LHCN-M2 (cell line): Measurements from ENCODE around the gene SLF2. TPM values are rescaled to one million over a fixed set of nuclear protein-coding genes. Genes with fewer than 3 reads are reported as not detected.
"Not testable (repeated sequence)": the region's sequence is repeated elsewhere in the genome, so short reads cannot be mapped to it uniquely, and the experiment has no call there.

Experiments
- DNase-seq: peaks from one replicate; pipeline ENCODE4 v3.0.0-alpha.2; 2012; ENCODE audit warnings: low read depth
- total RNA-seq: library from RNA; depleted of rRNA; stranded (reverse); fragments of >200 nt; gene quantifications from 2 replicates; pipeline ENCODE4 v1.2.3, GENCODE V29; 2014

SLF2 gene
- total RNA-seq, 1 experiment from 2014 or later: 120 TPM

DNA sequence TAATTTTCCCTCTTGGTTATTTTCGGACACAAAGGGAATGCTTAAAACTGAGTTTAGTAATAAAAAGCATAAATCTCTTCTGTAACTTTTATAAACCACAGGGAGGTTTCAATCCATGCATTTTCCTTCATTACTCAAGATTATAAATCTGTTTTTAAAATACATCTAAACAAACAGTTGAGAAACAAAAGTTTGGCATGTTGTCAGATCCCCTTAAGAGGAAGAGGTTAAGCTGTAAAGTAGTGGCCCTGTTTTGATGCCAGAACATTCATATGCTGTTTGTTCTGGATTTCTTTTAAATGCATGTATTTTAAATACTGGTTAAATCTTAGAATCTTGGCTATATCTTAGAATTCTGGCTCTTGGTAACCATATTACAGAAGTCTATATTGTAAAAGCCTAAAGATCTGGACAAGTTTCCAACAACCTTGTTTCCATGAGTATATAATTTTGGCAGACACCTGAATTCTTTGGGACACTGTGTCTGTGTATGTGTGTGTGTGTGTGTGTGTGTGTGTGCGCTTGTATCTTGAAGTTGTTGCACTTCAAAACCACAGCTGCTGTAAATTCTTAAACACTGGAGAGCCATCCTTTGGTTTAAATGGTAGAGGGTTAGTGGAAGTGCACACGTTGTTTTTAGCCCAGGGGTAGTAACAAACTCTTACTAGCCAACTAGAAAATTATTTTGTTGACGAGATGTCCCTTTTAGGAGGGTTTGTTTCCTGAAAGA is 49.8 kb downstream of the SLF2 start:
- no peak for DNase-seq

DNA sequence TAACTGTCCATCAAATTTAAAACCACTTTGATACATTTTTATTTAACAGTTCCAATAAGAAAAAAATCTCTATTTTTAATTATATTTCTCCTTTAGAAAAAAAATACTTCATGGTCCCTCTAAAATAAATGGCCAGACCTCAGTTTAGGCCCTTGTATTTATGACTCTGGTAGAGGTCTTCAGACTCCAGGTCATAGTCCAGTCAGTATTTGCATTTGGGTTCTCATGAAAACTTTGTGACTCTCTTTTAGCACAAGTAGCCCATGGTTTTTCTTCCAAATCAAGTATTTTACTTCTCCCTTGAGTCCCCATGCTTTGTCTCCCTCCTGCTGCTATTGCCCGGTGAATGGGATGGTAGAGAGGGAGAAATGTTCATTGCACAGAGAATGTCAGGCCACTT is 51.1 kb downstream of the SLF2 start:
- DNase-seq: no peak

DNA sequence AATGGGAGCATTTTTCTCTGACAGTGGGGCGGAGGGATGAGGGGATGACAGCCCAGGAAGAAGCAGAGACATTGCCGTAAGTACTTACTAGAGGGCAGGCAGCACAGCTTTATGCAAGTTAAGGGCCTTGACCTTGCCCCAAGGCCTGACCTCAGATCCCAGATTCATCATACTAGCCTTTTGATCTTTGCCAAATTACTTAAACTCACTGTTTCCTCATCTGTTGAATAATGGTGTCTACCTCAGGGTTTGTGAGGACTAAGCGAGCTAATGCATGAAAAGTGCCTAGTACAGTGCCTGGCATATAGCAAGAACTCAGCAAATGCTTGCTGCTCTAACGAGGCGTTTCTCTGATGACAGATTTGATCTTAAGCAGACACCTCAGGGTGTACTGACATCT is 53.1 kb downstream of the SLF2 start:
- no peak for DNase-seq

DNA sequence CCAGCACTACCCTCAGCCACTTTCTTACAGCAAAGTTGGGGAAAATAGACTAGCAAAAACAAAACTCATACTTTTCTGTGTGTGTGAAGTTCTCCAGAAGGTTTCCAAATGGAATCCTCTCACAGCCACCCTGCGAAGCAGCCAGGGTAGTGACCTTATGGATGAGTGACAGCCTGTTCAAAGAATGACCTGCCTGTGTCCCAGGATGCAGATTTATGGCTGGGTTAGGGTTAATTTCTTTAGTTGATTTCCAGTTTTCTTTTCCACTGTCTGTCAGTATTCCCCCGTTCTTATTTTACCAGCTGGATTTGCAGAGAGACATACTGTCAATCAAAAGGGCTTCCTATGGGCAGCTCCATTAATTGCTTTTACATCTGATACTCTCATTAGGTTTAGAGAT is 54.1 kb downstream of the SLF2 start:
- DNase-seq: no peak

DNA sequence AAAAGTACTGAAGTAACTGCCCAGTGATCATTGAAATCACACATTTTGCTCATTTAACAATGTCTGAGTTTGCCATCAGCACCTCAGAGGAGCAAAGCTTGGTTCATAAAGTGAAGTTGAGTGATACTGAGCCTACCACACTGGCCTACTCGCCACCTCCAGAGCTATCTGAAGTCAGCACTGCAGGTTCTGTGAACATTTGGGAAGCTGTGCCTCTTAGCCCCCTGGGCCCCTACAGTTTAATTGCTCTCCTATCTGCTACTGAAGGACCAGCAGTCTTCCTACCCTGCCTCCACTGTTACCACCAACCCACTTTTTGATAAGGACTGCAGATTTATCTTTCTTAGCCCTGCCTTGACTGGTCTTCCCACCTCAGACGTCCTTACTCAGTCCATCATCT is 54.6 kb downstream of the SLF2 start:
- DNase-seq: no peak

DNA sequence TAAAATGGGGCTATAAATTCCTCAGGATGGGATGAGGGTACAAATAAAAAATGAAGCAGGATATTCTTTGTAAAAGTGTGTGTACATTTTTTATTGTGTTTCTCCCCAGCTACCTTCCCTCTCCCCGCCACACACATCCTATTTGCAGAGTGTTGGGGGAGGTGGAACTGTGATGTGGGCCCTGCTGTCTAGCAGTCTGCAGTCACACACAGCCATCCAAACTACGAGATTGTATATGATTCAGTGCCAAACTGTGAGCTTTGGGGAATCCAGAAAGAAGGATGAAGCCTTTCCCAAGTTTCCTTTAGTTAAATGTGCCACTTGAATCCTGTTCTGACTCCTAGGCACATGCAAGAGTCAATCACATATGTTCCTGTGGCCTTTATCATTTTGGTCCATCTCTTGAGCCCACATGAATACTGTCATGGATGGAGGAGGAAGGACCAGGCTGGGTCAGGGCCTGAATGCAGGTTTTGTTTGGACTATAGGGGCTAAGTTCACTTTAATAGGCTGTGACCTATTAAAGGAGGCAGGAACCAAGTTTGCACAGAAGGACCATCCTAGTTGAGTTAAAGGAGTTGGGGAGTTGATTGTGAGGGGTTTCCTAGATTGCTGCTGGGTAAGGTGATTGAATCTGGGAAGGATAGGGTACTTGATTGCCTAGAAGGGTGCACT is 55.4 kb downstream of the SLF2 start:
- DNase-seq: no peak

DNA sequence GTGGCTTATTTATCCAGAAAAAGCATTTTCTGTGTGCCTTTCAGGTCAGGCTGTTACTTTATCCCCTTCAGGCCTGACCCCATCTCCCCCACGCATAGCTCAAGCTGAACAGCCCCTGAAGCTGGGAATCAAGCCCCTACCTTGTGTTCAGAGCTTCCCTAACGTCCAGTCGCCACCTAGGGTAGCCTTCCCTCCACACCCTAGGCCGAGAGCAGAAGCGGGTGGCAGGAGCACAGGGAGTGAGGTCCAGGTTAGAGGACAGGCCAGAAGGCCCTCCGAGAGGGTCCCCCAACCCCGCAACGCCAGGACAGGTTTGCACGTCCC is 56.1 kb downstream of the SLF2 start:
- DNase-seq: no peak

DNA sequence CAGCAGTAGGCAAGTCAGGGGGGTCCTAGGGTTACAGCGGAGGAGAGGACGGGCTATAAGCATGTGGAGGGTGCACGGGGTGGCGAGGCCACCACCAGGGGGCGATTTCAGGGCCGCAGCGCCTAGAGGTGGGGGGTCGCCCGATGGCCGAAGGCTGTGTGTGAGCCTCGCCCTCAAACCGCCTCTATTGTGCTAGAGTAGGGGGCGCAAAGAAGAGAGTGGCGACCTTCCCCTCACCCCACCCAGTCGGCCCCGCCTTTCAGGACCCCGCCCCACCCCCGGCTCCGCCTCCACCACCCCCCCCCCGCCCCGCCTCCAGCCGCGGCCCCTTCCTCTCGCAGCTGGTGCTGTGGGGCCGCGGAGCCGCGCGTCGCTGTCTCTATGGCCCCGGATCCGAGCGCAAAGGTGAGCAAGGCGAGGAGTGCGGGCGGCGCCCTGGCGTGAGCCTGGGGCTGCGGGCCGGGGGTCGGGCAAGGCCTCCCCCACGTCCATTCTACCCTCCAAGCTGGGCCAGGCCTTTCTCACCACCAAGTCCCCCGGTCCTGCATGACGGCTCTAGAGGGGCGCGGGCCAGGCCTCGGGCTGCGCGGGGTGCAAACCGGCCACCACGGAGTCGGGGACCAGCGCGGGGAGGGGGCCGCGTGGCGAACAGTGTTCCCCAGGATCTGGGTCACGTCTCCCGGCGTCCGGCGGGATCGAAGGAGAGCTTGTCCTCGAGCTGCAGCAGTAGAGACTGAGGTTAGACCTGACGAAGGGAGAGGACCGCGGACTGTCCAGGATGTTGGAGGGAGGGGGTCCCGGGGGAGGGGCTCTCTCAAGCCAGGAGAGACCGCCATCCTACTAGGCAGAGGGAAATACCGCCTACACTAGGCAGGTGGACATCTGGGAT is 56.7 kb downstream of the SLF2 start, which contains the start of gene SEMA4G:
Gene SEMA4G (plus strand): TSS at position 318 of the 889 bp plus-strand sequence. CDS start 3,409 bp downstream, outside the sequence.
- peak; percentile 35 for DNase-seq

DNA sequence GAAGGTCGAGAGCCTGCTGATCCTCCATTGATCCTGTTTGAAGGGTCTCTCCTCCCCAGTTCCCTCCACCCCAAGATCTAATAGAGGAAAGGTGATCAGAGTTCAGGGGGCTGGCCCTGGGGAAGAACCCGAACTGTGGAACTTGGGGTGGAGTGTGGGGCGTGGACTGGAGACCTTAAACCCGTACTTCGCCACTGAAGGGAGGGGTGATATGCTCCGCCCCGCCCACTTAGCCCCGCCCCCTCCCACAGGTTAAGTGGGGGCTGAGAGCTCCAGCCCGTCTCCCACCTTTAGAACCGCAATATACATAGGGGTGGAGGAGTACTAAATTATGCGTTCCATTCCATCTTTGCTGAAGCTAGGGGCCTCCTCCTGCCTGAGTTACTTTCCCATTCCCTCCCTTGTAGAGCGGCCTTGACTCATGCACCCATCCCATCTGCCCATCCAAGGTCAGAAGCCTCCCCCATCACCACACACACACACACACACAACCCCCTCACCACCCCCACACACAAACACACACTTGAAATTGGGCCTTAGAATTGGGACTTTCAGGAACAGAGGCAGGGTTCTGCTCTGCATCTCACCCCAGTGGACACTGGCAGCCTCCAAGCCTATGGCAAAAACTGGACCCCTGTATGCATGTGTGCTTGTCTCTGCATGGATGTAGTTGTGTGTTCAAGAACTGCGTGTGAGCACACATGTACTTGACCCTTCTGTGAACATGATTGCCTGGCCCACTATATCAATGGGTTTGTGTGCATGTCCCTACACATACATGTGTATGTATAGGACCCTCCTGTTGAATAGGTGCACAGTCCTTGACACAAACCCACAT is 57.5 kb downstream of the SLF2 start:
- DNase-seq: no peak

DNA sequence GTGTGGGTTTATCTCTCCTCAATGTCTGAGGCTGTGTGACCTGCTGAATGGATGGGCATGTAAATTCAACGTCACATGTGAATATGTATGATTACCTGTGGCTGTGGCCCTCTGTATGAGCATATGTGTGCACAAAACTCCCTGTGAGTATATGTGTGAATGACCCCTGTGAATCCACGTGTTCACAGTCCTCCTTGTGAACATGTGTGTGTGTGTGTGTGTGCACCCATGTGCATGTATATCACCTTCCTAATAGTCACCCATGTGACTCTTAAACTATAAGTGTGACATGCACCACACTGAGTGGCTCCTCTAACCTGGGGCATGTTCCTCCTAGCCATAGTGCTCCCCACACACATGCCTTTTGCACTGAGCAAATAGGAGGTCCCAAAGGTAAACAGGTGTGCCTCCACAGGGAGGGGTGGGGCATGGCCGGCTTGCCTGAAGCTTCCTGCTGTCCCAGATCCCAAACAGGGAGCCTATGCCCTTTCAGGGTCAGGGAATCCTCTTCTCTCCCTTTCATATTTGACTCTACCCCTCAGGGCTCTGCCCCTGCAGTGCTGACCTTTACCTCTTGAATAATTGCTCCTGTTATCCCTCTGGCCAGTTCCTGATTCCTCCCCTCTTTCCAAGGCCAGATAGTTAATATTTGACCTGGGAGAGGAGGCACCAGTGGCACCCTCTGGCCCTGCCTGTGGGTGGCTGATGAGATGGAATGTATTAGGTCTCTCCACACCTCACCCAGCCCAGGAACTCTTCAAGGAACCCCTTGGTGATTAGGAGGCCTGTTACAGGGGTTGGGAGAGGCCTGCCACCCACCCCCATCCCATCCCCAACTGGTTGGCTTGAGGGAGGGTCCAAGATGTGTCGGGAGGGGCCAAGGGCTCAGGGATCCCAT is 58.4 kb downstream of the SLF2 start:
- DNase-seq: no peak

DNA sequence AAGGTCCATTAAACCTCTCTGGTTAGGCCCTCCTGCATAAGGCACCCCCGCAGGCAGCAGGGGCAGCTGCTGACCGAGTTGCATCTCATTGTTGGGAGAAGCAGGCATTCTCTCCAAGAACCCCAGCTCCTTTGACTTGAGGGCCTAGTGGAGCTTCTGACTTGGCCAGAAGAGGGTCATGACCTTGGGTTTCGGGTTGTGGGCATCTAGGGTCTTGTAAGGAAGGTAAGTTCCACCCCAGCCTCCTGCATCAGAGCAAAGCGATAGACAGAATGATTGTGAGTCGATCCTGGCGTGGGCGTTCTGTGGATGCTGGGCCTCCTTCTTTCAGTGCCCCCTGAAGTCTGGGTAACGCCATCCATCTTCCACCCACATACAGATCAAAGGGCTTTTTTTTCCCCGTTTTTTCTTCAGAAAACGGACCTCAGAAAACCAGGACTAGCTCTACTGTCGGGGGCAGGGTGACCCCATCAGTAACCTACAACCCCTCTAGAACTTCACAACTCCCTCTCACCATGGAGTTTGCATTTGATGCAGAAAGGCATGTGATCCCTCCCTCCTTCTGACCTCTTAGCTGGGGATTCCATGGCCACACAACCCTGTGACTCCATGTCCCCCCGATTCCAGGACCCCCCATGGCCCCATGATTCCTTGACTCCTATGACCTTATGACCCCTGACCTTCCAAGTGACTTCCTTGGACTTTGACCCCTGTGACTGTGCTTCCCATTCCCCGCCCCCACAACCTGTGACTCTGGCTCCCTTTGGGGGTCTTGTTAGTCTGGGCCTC is 59.5 kb downstream of the SLF2 start:
- DNase-seq: no peak

DNA sequence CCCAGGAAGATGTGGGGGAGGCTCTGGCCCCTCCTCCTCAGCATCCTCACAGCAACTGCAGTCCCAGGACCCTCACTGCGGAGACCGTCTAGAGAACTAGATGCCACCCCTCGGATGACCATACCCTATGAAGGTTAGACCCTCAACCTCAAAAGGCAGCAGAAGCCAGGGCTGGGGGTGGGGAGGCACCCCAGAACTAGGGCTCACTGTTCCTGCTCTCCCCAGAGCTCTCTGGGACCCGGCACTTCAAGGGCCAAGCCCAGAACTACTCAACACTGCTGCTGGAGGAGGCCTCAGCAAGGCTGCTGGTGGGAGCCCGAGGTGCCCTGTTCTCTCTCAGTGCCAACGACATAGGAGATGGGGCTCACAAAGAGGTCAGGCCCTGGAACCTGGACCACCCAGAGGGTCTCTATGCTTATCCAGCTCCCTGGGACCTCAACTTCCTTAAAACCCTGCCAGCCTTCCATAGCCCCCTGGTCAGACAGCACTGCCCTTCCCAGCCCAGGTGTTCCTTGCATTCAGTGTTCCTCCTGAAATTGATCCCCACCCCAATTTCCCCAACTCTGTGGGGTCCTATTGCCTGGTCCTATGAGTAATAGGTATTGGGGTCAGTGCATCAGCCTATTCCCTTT is 60.3 kb downstream of the SLF2 start:
- DNase-seq: no peak

DNA sequence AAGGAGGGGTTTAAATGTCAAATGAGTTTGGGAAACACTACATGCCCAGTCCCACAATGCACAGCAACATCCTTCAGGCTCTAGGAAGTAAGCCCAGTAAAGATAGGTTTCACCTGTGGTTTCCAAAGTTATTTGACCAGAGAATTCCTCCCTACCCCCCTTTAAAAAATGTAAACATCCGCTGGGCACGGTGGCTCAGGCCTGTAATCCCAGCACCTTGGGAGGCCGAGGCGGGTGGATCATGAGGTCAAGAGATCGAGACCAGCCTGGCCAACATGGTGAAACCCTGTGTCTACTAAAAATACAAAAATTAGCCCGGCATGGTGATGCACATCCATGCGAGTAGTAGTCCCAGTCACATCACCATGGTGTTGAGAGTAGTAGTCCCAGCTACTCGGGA is 62.6 kb downstream of the SLF2 start:
- not testable (repeated sequence) for DNase-seq

DNA sequence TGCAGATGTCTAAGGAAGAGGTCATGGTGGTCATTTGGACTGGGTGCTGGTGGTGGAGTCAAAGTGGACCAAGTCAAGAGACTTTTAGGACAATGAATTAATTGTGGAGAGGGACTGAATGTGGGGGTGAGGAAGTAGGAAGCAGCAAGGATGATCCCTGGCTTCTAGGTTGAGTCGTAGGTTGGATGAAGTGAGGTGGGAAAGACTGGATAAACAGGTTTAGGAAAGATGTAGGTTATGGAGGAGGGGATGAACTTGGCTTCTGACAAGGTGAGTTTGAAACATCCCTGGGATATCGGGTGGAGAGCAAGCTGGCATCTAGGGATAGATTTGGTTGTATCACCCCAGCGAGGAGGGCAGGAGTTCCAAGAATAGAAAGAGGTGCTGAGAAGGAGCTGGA is 64.1 kb downstream of the SLF2 start:
- DNase-seq: no peak

DNA sequence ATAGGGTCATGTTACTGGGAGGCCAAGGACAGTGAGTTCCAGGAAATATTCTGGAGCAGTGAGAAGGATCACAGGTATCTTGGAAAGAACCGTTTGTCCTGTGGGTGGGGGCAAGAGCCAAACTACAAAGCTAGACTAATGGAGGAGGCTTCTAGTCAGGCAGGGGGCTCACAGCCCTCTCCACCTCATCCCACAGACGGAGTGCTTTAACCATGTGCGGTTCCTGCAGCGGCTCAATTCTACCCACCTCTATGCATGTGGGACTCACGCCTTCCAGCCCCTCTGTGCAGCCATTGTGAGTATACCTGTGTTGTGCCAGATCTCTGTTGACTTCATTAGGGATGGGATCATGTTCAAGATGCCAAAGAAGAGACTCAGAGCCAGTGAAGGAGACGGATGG is 64.7 kb downstream of the SLF2 start:
- DNase-seq: no peak

DNA sequence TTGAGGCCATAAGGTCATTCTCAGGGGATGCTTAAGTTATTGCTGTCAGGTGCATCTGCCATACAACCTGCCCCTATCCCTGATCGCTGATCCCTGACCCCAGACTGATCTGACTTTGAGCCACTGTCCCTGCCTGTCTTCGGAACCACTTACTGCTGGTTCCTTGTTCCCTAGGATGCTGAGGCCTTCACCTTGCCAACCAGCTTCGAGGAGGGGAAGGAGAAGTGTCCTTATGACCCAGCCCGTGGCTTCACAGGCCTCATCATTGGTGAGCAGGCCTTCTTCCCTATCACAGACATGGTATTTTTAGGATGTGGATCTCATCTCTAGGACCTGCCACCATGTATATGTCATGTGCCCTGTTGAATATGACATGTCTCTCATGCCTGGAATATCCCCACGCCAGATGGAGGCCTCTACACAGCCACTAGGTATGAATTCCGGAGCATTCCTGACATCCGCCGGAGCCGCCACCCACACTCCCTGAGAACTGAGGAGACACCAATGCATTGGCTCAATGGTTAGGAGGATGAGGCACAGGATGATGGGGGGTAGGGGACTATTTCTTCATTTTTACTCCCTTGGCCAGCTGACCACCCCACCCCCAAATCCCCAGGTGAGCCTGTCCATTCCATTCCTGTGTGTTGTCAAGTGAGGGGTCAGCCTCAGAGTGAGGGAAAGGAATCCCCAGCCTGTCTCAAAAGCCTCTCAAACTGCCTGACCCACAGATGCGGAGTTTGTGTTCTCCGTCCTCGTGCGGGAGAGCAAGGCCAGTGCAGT is 65.5 kb downstream of the SLF2 start:
- DNase-seq: no peak

DNA sequence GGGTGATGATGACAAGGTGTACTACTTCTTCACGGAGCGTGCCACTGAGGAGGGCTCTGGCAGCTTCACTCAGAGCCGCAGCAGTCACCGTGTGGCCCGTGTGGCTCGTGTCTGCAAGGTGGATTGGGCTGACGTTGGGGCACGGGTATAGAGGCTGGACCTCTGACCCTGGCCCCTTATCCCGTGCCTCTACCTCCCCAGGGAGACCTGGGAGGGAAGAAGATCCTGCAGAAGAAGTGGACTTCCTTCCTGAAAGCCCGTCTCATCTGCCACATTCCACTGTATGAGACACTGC is 66.1 kb downstream of the SLF2 start:
- DNase-seq: no peak

DNA sequence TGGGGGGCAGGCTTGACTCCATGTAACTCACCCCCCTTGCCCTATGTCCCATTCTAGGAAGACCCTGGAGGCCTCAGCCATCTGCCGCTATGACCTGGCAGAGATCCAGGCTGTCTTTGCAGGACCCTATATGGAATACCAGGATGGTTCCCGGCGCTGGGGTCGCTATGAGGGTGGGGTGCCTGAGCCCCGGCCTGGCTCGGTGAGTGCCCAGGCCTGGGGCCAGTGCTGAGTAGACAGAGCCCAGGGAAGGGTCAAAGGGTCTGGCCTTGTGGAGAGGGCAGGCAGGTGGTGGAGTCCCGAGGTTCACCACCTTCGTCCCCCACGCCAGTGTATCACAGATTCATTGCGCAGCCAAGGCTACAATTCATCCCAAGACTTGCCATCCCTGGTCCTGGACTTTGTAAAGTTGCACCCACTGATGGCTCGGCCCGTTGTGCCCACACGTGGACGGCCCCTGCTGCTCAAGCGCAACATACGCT is 67.1 kb downstream of the SLF2 start:
- DNase-seq: no peak
